GM21526 (cell line): ENCODE results near the gene TMCC1.
"Not testable (repeated sequence)": the region's sequence is repeated elsewhere in the genome, so short reads cannot be mapped to it uniquely, and the experiment has no call there.

Source experiments
- ATAC-seq: cut with Tn5 transposase; IDR thresholded peaks from one replicate; pipeline ENCODE4 v1.9.1; 2021; ENCODE audit warnings: moderate library complexity; ENCODE audit not compliant: unreplicated experiment, low FRiP score

Gene TMCC1

GRCh38 chr3:129837065-129837642 lies 56.4 kb downstream of the TMCC1 start:
- no peak for ATAC-seq

GRCh38 chr3:129836381-129837064 lies 57.0 kb downstream of the TMCC1 start:
- ATAC-seq: no peak

- no peak for ATAC-seq
Measured at GRCh38 chr3:129835198-129835597, 58.3 kb downstream of the TMCC1 start.

- no peak for ATAC-seq
Measured at GRCh38 chr3:129834580-129834979, 58.9 kb downstream of the TMCC1 start.

GRCh38 chr3:129831942-129832341 lies 61.6 kb downstream of the TMCC1 start:
- not testable (repeated sequence) for ATAC-seq

GRCh38 chr3:129831503-129831902 lies 62.0 kb downstream of the TMCC1 start:
- ATAC-seq: no peak

GRCh38 chr3:129829640-129830039 lies 63.9 kb downstream of the TMCC1 start:
- no peak for ATAC-seq

- ATAC-seq: peak; percentile 57
Measured at GRCh38 chr3:129827765-129828164, 65.7 kb downstream of the TMCC1 start.

- no peak for ATAC-seq
Measured at GRCh38 chr3:129824926-129825541, 68.5 kb downstream of the TMCC1 start.

- ATAC-seq: no peak
Measured at GRCh38 chr3:129822679-129823078, 70.8 kb downstream of the TMCC1 start.

- no peak for ATAC-seq
Measured at GRCh38 chr3:129822241-129822640, 71.3 kb downstream of the TMCC1 start.

- ATAC-seq: no peak
Measured at GRCh38 chr3:129820587-129820986, 72.9 kb downstream of the TMCC1 start.

GRCh38 chr3:129812589-129812988 lies 80.9 kb downstream of the TMCC1 start:
- ATAC-seq: no peak

- no peak for ATAC-seq
Measured at GRCh38 chr3:129809297-129809696, 84.2 kb downstream of the TMCC1 start.

GRCh38 chr3:129796146-129796545 lies 97.4 kb downstream of the TMCC1 start:
- ATAC-seq: no peak

- ATAC-seq: no peak
Measured at GRCh38 chr3:129795186-129796010, 98.1 kb downstream of the TMCC1 start.

GRCh38 chr3:129794311-129795185 lies 99.0 kb downstream of the TMCC1 start:
- no peak for ATAC-seq

- no peak for ATAC-seq
Measured at GRCh38 chr3:129793942-129794310, 99.6 kb downstream of the TMCC1 start.

- ATAC-seq: no peak
Measured at GRCh38 chr3:129793319-129793718, 100.2 kb downstream of the TMCC1 start.

GRCh38 chr3:129783470-129783869 lies 110.0 kb downstream of the TMCC1 start:
- ATAC-seq: no peak
